Muscle of leg (tissue), 11 donors: ENCODE results near the gene SMARCD3. TPM values are rescaled to one million over a fixed set of nuclear protein-coding genes. Genes with fewer than 3 reads are reported as not detected.

ENCODE experiments used
- DNase-seq: peaks from one replicate; pipeline ENCODE4 v3.0.0; 2013
- H3K27ac ChIP-seq: one replicate; pipeline ENCODE4 v1.5.1; 2013; ENCODE audit warnings: mild to moderate bottlenecking, low read length, control low read depth
- H3K27me3 ChIP-seq: one replicate; pipeline ENCODE4 v1.6.1; 2013; ENCODE audit warnings: low read length; ENCODE audit not compliant: control insufficient read depth, insufficient read depth
- H3K36me3 ChIP-seq: one replicate; pipeline ENCODE4 v1.6.1; 2013; ENCODE audit warnings: low read length; ENCODE audit not compliant: control insufficient read depth, insufficient read depth
- H3K4me1 ChIP-seq: one replicate; pipeline ENCODE4 v1.6.1; 2013; ENCODE audit warnings: low read length; ENCODE audit not compliant: control insufficient read depth, insufficient read depth
- H3K4me3 ChIP-seq: one replicate; pipeline ENCODE4 v1.5.1; 2013; ENCODE audit warnings: low read length, control low read depth
- H3K9me3 ChIP-seq: replicated peaks from 2 replicates; pipeline ENCODE4 v1.6.1; 2013; ENCODE audit warnings: low read depth, low read length; ENCODE audit not compliant: control insufficient read depth
- WGBS: methylation state at CpG from one replicate; pipeline ENCODE4 v1.1.5; 2013; ENCODE audit warnings: missing lambda C conversion rate; ENCODE audit not compliant: insufficient coverage; 5-methylcytosine and 5-hydroxymethylcytosine counted together
- polyA plus RNA-seq, 8 donors: library from polyadenylated mRNA; unstranded; fragments of 120-200 nt; gene quantifications; one replicate each; pipeline versions ENCODE4 v1.2.1 to v1.2.3, GENCODE V29; 2013; ENCODE audit warnings: inconsistent platforms in 1 of 8, low replicate concordance in 1 of 8; ENCODE audit not compliant: insufficient read length in 8 of 8, insufficient read depth in 1 of 8
- total RNA-seq: library from RNA; stranded (reverse); fragments of 120-200 nt; gene quantifications from one replicate; pipeline ENCODE4 v1.2.4, GENCODE V29; 2013

Gene SMARCD3
- total and polyA plus RNA-seq, 9 donors, result 106 to 180 (median 137) TPM

- H3K9me3 ChIP-seq, result no peaks in the 10 kb centered on the region
- peaks cover 7% of the 10 kb centered on the region for H3K27me3 ChIP-seq
- no peak overlapping the region for H3K4me3 ChIP-seq
- H3K36me3 ChIP-seq, result peaks cover 41% of the 10 kb centered on the region
- peaks cover 49% of the 10 kb centered on the region for H3K4me1 ChIP-seq
- DNase-seq, result peak; percentile 62
- H3K27ac ChIP-seq, result peak overlapping the region; percentile 0
- WGBS, result 11% methylated on average over 4 of the region's 10 CpGs
These were observed 4.2 kb downstream of the SMARCD3 start for GRCh38 chr7:151244196-151244840.

DNA sequence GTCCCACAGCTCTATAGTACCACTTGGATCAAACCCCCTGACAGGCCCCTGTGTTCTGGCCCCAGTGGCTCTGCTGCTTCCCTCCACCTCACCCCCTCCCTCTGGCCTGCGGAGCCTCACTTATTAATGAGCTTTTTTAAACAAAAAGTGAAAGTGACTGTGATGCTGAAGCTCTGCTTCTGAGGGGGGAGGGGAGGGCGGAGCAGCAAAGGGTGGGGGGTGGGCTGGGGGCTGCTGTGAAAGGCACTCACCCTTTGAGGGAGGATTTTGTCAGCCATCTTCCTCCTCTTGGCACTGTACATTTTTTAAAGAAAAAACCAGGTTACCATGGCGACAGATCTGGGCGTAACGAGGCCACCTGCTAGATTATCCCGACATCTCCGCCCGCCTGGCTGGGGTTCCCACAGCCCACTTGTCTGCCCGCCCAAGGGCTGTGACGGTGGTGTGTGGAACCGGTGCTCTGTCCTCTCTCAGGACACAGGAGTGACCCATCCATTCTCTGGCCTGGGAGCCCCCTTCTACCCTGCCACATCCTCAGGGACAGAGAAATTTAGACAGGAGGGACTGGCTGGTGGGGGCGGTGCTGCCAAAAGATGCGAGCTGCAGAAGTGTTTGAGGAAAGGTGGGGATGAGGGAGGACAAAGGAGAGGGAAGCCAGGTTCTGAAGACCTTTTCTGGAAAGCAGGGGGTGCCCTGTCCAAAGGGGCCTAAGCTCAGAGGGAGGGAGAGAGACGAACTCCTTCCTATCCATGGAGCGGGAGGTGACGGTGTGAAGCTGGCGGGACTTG, 4.9 kb downstream of the SMARCD3 start:
- WGBS, result 46% methylated on average over 9 of the region's 17 CpGs
- peak; percentile 52 for DNase-seq
- Histone ChIP-seq H3K4me1 (peaks cover 47% of the 10 kb centered on the region), H3K27ac (peak overlapping the region; percentile 0), H3K9me3 (no peaks in the 10 kb centered on the region), H3K4me3 (no peak overlapping the region), H3K27me3 (peaks cover 7% of the 10 kb centered on the region), H3K36me3 (peaks cover 48% of the 10 kb centered on the region)

DNA sequence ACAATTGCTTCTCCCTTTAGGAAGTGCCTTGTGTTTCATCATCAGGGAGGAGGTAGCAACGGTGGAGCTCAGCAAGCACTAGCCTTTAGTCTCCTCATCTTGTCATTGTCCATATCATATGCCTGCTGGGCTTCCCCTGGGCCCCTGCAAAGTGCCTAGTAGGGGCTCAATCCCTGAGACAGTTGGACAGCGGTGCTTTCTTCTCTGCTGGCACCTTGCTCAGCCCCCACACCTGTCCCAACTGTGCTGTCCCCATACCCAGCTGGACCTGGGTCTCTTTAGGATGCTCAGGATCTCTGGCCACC, 5.5 kb downstream of the SMARCD3 start:
- H3K36me3 ChIP-seq, result peaks cover 54% of the 10 kb centered on the region
- H3K9me3 ChIP-seq, result no peaks in the 10 kb centered on the region
- no peak overlapping the region for H3K27ac ChIP-seq
- peaks cover 7% of the 10 kb centered on the region for H3K27me3 ChIP-seq
- no peak for DNase-seq
- 40% methylated on average over 2 of the region's 2 CpGs for WGBS
- peaks cover 48% of the 10 kb centered on the region for H3K4me1 ChIP-seq
- no peak overlapping the region for H3K4me3 ChIP-seq

DNA sequence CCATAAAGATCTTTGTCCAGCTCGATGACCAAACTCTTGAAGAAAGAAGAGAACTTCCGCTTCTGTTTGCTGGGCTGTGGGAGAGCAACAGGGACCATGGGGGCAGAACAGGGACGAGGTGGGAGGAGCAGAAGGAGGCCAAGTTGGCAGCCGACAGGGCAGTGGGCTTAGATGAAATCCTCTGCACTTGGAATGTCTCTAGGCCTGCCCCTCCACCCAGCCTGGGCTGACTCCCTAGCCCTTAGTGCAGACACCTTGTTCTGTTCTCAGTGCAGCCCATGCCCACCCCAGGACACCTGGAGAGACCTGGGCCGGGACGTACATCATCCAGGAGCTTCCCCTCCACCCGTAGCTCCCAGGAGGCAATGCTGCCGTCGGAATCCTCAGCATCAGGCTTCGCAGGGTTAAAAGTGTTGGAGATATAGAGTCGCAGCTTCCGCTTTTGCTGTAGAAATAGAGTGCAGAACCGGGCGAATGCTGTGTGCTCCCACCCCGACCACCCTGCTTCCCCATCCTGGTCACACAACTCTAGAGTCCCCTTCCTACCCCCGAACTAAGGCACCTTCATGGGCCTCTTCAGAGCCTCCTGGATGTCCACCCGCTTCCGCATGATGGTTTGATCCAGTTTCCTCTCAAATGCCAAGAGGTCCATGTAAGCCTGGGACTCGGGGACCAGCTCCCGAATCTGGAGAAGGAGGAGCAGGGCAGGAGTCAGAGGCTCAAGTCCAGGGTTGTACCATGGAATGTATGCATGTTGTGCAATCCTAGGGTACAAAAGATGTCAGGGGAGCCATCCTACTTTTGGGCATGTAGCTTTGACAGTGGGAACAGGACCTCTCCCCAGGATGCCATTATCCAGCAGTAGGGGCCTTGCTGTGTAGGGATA, 6.1 kb downstream of the SMARCD3 start:
- peaks cover 60% of the 10 kb centered on the region for H3K36me3 ChIP-seq
- DNase-seq, result no peak
- H3K9me3 ChIP-seq, result no peaks in the 10 kb centered on the region
- no peak overlapping the region for H3K4me3 ChIP-seq
- H3K4me1 ChIP-seq, result peaks cover 51% of the 10 kb centered on the region
- no peak overlapping the region for H3K27ac ChIP-seq
- 55% methylated on average over 12 of the region's 20 CpGs for WGBS
- peaks cover 7% of the 10 kb centered on the region for H3K27me3 ChIP-seq

GRCh38 chr7:151241755-151242096, 6.8 kb downstream of the SMARCD3 start:
- Histone ChIP-seq H3K27me3 (peaks cover 7% of the 10 kb centered on the region), H3K9me3 (no peaks in the 10 kb centered on the region), H3K4me3 (no peak overlapping the region), H3K4me1 (peaks cover 46% of the 10 kb centered on the region), H3K27ac (no peak overlapping the region), H3K36me3 (peaks cover 67% of the 10 kb centered on the region)
- WGBS, result 88% methylated on average over 9 of the region's 9 CpGs
- no peak for DNase-seq

DNA sequence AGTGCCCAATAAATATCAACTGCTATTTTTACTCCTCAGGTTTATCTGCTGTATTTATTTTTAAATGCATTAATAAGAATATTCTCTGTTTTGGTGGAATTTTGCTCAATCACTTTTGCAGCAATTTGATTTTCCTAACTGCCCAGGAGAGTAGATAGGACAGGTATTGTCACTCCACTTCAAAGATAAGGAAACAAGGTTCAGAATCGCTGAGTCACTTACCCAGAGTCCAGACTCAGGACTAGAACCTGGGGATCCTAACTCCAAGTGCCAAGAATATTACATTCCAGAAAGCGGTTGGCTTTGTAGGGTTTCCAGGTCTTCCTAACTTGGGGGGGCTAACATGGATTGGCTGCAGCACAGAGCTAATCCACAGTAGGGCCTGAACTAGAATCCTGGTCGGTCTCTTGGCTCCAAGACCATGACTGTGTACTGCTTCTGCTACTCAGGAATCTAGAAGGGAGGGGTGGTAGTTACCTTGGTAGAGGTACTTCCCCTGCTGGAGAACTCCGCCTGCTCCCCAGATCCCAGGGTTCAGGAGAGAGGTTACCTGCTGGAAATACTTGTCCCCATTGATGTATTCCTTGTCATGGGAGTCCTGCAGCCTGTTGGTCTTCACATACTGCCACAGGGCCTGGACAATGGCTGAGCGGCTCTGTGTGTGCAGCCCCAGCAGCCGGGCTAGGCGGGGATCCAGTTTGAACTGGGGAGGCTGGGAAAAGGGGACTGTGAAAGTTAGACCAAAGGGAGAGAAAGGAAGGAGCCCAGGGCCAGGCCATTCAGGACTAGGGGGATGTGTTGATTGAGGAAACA, 7.3 kb downstream of the SMARCD3 start:
- Histone ChIP-seq H3K36me3 (peaks cover 73% of the 10 kb centered on the region), H3K4me1 (peaks cover 42% of the 10 kb centered on the region)

GRCh38 chr7:151240536-151240935, 8.0 kb downstream of the SMARCD3 start:
- Histone ChIP-seq H3K36me3 (peaks cover 79% of the 10 kb centered on the region), H3K4me3 (no peak overlapping the region), H3K27me3 (peaks cover 7% of the 10 kb centered on the region), H3K4me1 (peaks cover 36% of the 10 kb centered on the region), H3K27ac (no peak overlapping the region), H3K9me3 (no peaks in the 10 kb centered on the region)
- no peak for DNase-seq
- 100% methylated on average over 1 of the region's 4 CpGs for WGBS

More for the DNA sequence above, 7.3 kb downstream of the SMARCD3 start:
- DNase-seq, result no peak
- Histone ChIP-seq H3K27ac (no peak overlapping the region), H3K9me3 (no peaks in the 10 kb centered on the region), H3K27me3 (peaks cover 7% of the 10 kb centered on the region), H3K4me3 (no peak overlapping the region)
- WGBS, result 80% methylated on average over 7 of the region's 7 CpGs

GRCh38 chr7:151239837-151240459, 8.5 kb downstream of the SMARCD3 start:
- 60% methylated on average over 9 of the region's 11 CpGs for WGBS
- Histone ChIP-seq H3K4me1 (peaks cover 32% of the 10 kb centered on the region), H3K9me3 (no peaks in the 10 kb centered on the region), H3K36me3 (peaks cover 84% of the 10 kb centered on the region), H3K4me3 (no peak overlapping the region), H3K27me3 (peaks cover 4% of the 10 kb centered on the region), H3K27ac (no peak overlapping the region)
- DNase-seq, result no peak

- Histone ChIP-seq H3K4me1 (peaks cover 25% of the 10 kb centered on the region), H3K4me3 (no peak overlapping the region), H3K27ac (no peak overlapping the region), H3K9me3 (no peaks in the 10 kb centered on the region), H3K36me3 (peaks cover 86% of the 10 kb centered on the region), H3K27me3 (no peaks in the 10 kb centered on the region)
- DNase-seq, result no peak
- 77% methylated on average over 21 of the region's 25 CpGs for WGBS
These were observed 9.3 kb downstream of the SMARCD3 start for GRCh38 chr7:151238924-151239836.
